Activated T-helper 9 cell treated with anti-CD3 and anti-CD28 coated beads, Interleukin-2, amount 50 U/mL, for 16 hours (primary cell): Measurements from ENCODE around the gene ALDH1L1.

ENCODE experiments used
- DNase-seq: peaks from one replicate; pipeline ENCODE4 v3.0.0-alpha.2; 2020; ENCODE audit warnings: low read depth

Gene ALDH1L1

GRCh38 chr3:126134219-126134975 is 46.0 kb downstream of the ALDH1L1 start:
- no peak for DNase-seq

- no peak for DNase-seq
Observed at GRCh38 chr3:126133606-126134005, 46.8 kb downstream of the ALDH1L1 start.

GRCh38 chr3:126132751-126133511 is 47.5 kb downstream of the ALDH1L1 start:
- no peak for DNase-seq

- DNase-seq, result no peak
Observed at GRCh38 chr3:126131881-126132750, 48.3 kb downstream of the ALDH1L1 start.

GRCh38 chr3:126130981-126131745 is 49.2 kb downstream of the ALDH1L1 start:
- no peak for DNase-seq

- no peak for DNase-seq
Observed at GRCh38 chr3:126130081-126130855, 50.1 kb downstream of the ALDH1L1 start.

GRCh38 chr3:126129398-126129891 is 50.9 kb downstream of the ALDH1L1 start:
- DNase-seq, result no peak

GRCh38 chr3:126128504-126129397 is 51.6 kb downstream of the ALDH1L1 start:
- no peak for DNase-seq

- DNase-seq, result no peak
Observed at GRCh38 chr3:126127904-126128303, 52.5 kb downstream of the ALDH1L1 start.

GRCh38 chr3:126127452-126127851 is 52.9 kb downstream of the ALDH1L1 start:
- DNase-seq, result no peak

GRCh38 chr3:126126811-126127431 is 53.5 kb downstream of the ALDH1L1 start:
- DNase-seq, result no peak

GRCh38 chr3:126126286-126126685 is 54.1 kb downstream of the ALDH1L1 start:
- DNase-seq, result no peak

- DNase-seq, result no peak
Observed at GRCh38 chr3:126125781-126126251, 54.6 kb downstream of the ALDH1L1 start.

- no peak for DNase-seq
Observed at GRCh38 chr3:126125341-126125740, 55.0 kb downstream of the ALDH1L1 start.

GRCh38 chr3:126124896-126125295 is 55.5 kb downstream of the ALDH1L1 start:
- no peak for DNase-seq

GRCh38 chr3:126124148-126124868 is 56.1 kb downstream of the ALDH1L1 start:
- DNase-seq, result no peak

- DNase-seq, result no peak
Observed at GRCh38 chr3:126121632-126122031, 58.8 kb downstream of the ALDH1L1 start.

GRCh38 chr3:126121074-126121473 is 59.3 kb downstream of the ALDH1L1 start:
- no peak for DNase-seq
